Measurements from ENCODE around the gene EML4. TPM values are rescaled to one million over a fixed set of nuclear protein-coding genes. Genes with fewer than 3 reads are reported as not detected.

Gene EML4
- total RNA-seq, 3 donors from 2014 or later (not counting 1 experiment from before 2014, with no cell fraction given), result 88.4 to 136 (median 91.5) TPM

DNA sequence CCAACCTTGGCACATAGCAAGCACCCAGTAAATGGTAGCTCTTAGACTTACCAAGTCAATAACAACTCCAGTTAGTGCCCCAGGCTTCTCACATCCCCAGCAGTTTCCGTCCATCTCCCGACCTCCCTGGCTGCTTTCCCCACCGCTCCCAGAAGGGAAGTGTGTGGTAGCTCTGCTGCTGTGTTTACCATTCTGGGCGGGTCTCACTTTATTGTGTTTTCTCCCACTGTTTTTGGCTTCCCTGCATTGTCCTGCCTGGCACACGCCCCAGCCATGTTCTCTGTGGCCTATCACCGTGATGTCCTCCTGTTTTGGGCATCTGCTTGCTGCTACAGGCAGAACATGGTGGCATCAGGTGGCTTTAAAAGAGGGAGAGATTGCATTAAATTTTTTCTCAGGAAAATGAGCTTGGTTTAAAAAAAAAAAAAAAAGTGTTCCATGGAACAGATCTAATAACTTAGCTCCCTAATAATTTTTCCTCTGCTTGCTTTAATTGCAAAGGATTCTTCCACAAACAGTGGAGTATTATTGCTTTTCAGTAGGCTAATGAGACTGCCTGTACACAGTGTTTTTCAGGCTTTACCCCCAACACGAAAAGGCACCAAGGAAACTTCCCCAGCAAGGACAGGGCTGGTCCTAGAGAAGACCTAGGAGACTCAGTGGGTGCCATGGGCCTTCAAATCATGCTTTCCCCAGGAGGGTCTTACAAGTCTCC is 199.8 kb downstream of the EML4 start:
- Mint-ChIP-seq H3K27ac (no peak overlapping the region), H3K36me3 (no peaks in the 10 kb centered on the region), H3K9me3 (no peaks in the 10 kb centered on the region), H3K4me3 (no peak overlapping the region), H3K27me3 (ENCODE audit: low read depth in 2 of 2) (peaks cover 0 to 2% of the 10 kb centered on the region in 2 donors), H3K4me1 (no peaks in the 10 kb centered on the region)
- H3K36me3 ChIP-seq (ENCODE audit: control insufficient read depth, insufficient read depth, low read length), result no peaks in the 10 kb centered on the region
- intact Hi-C loops (cut with micrococcal nuclease), result no loop called here
- H3K27ac ChIP-seq (ENCODE audit: low read length), result no peak overlapping the region
- 85% methylated on average over 7 of the region's 7 CpGs for WGBS (ENCODE audit: insufficient coverage)
- no peak overlapping the region for H3K4me3 ChIP-seq (ENCODE audit: low read length)
- no peak for DNase-seq
- H3K27me3 ChIP-seq (ENCODE audit: control insufficient read depth, insufficient read depth, low read length), result no peaks in the 10 kb centered on the region
- no peak for ATAC-seq
- H3K9me3 ChIP-seq (ENCODE audit: control insufficient read depth, insufficient read depth, low read length), result no peaks in the 10 kb centered on the region
- TF ChIP-seq, protein P1, sequence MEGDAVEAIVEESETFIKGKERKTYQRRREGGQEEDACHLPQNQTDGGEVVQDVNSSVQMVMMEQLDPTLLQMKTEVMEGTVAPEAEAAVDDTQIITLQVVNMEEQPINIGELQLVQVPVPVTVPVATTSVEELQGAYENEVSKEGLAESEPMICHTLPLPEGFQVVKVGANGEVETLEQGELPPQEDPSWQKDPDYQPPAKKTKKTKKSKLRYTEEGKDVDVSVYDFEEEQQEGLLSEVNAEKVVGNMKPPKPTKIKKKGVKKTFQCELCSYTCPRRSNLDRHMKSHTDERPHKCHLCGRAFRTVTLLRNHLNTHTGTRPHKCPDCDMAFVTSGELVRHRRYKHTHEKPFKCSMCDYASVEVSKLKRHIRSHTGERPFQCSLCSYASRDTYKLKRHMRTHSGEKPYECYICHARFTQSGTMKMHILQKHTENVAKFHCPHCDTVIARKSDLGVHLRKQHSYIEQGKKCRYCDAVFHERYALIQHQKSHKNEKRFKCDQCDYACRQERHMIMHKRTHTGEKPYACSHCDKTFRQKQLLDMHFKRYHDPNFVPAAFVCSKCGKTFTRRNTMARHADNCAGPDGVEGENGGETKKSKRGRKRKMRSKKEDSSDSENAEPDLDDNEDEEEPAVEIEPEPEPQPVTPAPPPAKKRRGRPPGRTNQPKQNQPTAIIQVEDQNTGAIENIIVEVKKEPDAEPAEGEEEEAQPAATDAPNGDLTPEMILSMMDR (IDR thresholded peaks at IDR 0.05), result no peak
- H3K4me1 ChIP-seq (ENCODE audit: control insufficient read depth, insufficient read depth, low read length), result no peaks in the 10 kb centered on the region

DNA sequence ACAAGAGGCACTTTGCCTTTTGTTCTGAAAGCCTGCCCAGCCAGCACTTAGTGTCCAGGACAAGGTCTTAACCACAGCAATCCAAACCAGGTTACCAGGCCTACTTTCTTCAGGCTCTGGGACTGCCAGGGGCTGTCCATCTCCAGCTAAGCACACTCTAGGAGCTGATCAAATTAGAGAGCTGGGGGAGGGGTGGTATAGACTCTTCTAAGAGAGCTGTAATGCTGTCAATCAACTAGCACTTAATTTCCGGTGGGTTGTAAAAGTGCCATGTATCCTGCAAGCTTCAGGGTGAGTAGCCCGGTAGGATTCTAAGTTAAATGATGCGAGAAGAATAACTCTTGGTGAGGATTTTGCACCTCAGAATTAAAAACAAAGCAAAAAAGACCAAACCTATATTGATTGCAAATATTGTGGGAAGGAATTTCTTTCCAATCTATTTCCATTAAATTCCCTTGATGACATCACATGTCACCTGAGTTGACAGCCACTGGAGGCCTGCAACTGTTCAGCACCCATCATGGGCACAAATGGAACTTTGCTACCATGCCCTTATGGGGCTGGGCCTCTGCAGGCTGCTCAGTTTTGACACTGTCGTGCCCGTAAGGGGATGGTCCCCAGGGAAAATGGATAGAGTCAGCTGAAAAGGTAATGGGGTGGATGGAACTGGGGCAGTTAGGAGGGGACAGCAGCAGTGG is 200.5 kb downstream of the EML4 start:
- ATAC-seq (no peak), DNase-seq (no peak)
- Histone ChIP-seq H3K27ac (ENCODE audit: low read length) (no peak overlapping the region), H3K36me3 (ENCODE audit: control insufficient read depth, insufficient read depth, low read length) (no peaks in the 10 kb centered on the region), H3K27me3 (ENCODE audit: control insufficient read depth, insufficient read depth, low read length) (no peaks in the 10 kb centered on the region), H3K4me1 (ENCODE audit: control insufficient read depth, insufficient read depth, low read length) (no peaks in the 10 kb centered on the region), H3K9me3 (ENCODE audit: control insufficient read depth, insufficient read depth, low read length) (no peaks in the 10 kb centered on the region), H3K4me3 (ENCODE audit: low read length) (no peak overlapping the region)
- peaks cover 0 to 8% of the 10 kb centered on the region in 2 donors for H3K27me3 Mint-ChIP-seq (ENCODE audit: low read depth in 2 of 2)
- H3K36me3 Mint-ChIP-seq, result no peaks in the 10 kb centered on the region
- TF ChIP-seq, protein P1 (IDR thresholded peaks at IDR 0.05), result no peak
- 95% methylated on average over 5 of the region's 5 CpGs for WGBS (ENCODE audit: insufficient coverage)
- intact Hi-C loops (cut with micrococcal nuclease), result no loop called here
- H3K9me3 Mint-ChIP-seq, result no peaks in the 10 kb centered on the region
- H3K4me1 Mint-ChIP-seq, result no peaks in the 10 kb centered on the region
- no peak overlapping the region for H3K27ac Mint-ChIP-seq
- no peak overlapping the region for H3K4me3 Mint-ChIP-seq

DNA sequence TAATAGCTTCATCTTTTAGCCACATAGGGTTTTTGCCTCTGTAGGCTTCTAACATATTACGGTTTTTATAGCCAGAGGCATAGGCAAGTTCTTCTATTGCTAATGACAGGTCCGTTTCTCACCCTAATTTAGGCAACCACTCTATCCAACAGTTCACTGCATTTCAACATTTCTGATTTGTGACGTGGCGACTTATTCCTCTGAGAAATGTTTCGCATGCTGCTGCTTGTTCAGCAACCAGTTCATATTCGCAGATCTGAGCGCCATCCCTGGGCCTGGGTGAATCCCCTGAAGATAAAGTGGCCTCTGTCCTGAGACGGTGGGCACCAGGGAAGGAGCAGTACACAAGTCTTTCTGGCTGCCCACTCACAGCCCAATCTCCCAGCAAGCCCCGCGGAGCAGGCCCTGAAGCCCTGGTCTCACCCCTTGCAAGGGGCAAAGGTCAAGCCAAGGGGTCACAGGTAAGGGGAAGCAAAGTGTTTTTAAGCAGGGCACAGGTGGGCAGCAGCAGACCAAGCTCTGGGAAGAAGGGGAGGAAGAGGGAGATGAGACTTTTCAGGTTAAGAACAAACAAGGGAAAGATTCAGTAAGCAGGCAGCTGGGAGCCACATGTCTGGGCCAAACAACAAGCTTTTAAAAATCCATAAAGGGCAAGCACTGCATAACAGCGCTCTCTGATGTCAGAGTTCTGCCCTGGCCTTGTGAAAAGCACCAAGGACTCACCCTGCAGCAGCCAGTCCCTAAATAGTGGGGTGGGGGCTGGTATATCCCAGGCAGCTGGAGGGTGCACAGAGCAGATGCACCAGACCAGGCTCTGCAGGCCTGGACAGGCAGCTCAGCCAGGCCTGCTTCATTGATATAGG is 202.7 kb downstream of the EML4 start:
- Mint-ChIP-seq H3K27ac (no peak overlapping the region), H3K27me3 (ENCODE audit: low read depth in 2 of 2) (peaks cover 10 to 11% of the 10 kb centered on the region in 2 donors), H3K36me3 (no peaks in the 10 kb centered on the region), H3K4me3 (no peak overlapping the region), H3K9me3 (no peaks in the 10 kb centered on the region), H3K4me1 (no peaks in the 10 kb centered on the region)
- Histone ChIP-seq H3K27ac (ENCODE audit: low read length) (no peak overlapping the region), H3K36me3 (ENCODE audit: control insufficient read depth, insufficient read depth, low read length) (no peaks in the 10 kb centered on the region), H3K9me3 (ENCODE audit: control insufficient read depth, insufficient read depth, low read length) (no peaks in the 10 kb centered on the region), H3K27me3 (ENCODE audit: control insufficient read depth, insufficient read depth, low read length) (no peaks in the 10 kb centered on the region), H3K4me3 (ENCODE audit: low read length) (no peak overlapping the region), H3K4me1 (ENCODE audit: control insufficient read depth, insufficient read depth, low read length) (no peaks in the 10 kb centered on the region)
- no peak for ATAC-seq
- TF ChIP-seq, protein P1 (IDR thresholded peaks at IDR 0.05), result no peak
- DNase-seq, result no peak
- WGBS (ENCODE audit: insufficient coverage), result 95% methylated on average over 11 of the region's 11 CpGs
- intact Hi-C loops (cut with micrococcal nuclease), result no loop called here

Data from natural killer cell (primary cell).